ENCODE measurements around the gene NLRP6. TPM values are rescaled to one million over a fixed set of nuclear protein-coding genes. Genes with fewer than 3 reads are reported as not detected.

Gene NLRP6
- total RNA-seq, 1 donor from 2014 or later, result 3.2 TPM

GRCh38 chr11:289712-290620 is 11.8 kb downstream of the NLRP6 start:
- Mint-ChIP-seq H3K4me3 (peak overlapping the region; percentile 79), H3K4me1 (peaks cover 26% of the 10 kb centered on the region), H3K36me3 (ENCODE audit: low read depth) (peaks cover 24% of the 10 kb centered on the region), H3K27ac (peak overlapping the region; percentile 83), H3K9me3 (no peaks in the 10 kb centered on the region), H3K27me3 (peaks cover 9% of the 10 kb centered on the region)
- no peak for DNase-seq
- intact Hi-C loops (cut with micrococcal nuclease), result no loop called here

GRCh38 chr11:290621-291231 is 12.5 kb downstream of the NLRP6 start:
- H3K27me3 Mint-ChIP-seq, result peaks cover 9% of the 10 kb centered on the region
- H3K27ac Mint-ChIP-seq, result peak overlapping the region; percentile 25
- no peak for DNase-seq
- H3K36me3 Mint-ChIP-seq (ENCODE audit: low read depth), result peaks cover 23% of the 10 kb centered on the region
- intact Hi-C loops (cut with micrococcal nuclease), result no loop called here
- H3K9me3 Mint-ChIP-seq, result no peaks in the 10 kb centered on the region
- peaks cover 22% of the 10 kb centered on the region for H3K4me1 Mint-ChIP-seq
- peak overlapping the region; percentile 79 for H3K4me3 Mint-ChIP-seq

- peaks cover 22% of the 10 kb centered on the region for H3K4me1 Mint-ChIP-seq
- intact Hi-C loops (cut with micrococcal nuclease), result no loop called here
- H3K27ac Mint-ChIP-seq, result peak overlapping the region; percentile 51
- DNase-seq, result no peak
- H3K27me3 Mint-ChIP-seq, result peaks cover 9% of the 10 kb centered on the region
- peaks cover 23% of the 10 kb centered on the region for H3K36me3 Mint-ChIP-seq (ENCODE audit: low read depth)
- peak overlapping the region; percentile 79 for H3K4me3 Mint-ChIP-seq
- no peaks in the 10 kb centered on the region for H3K9me3 Mint-ChIP-seq
Measured at GRCh38 chr11:291281-292210, 13.3 kb downstream of the NLRP6 start.

- Mint-ChIP-seq H3K4me3 (no peak overlapping the region), H3K36me3 (ENCODE audit: low read depth) (peaks cover 23% of the 10 kb centered on the region), H3K4me1 (peaks cover 18% of the 10 kb centered on the region), H3K27ac (no peak overlapping the region), H3K27me3 (peaks cover 5% of the 10 kb centered on the region), H3K9me3 (no peaks in the 10 kb centered on the region)
- DNase-seq, result no peak
- intact Hi-C loops (cut with micrococcal nuclease), result no loop called here
Measured at GRCh38 chr11:292211-293121, 14.3 kb downstream of the NLRP6 start.

GRCh38 chr11:293271-293851 is 15.2 kb downstream of the NLRP6 start:
- Mint-ChIP-seq H3K4me1 (peaks cover 14% of the 10 kb centered on the region), H3K36me3 (ENCODE audit: low read depth) (peaks cover 19% of the 10 kb centered on the region), H3K9me3 (no peaks in the 10 kb centered on the region), H3K27me3 (no peaks in the 10 kb centered on the region), H3K27ac (no peak overlapping the region), H3K4me3 (no peak overlapping the region)
- no peak for DNase-seq
- intact Hi-C loops (cut with micrococcal nuclease), result no loop called here

- intact Hi-C loops (cut with micrococcal nuclease), result no loop called here
- H3K27ac Mint-ChIP-seq, result no peak overlapping the region
- H3K27me3 Mint-ChIP-seq, result no peaks in the 10 kb centered on the region
- no peak overlapping the region for H3K4me3 Mint-ChIP-seq
- no peaks in the 10 kb centered on the region for H3K9me3 Mint-ChIP-seq
- no peak for DNase-seq
- peaks cover 19% of the 10 kb centered on the region for H3K36me3 Mint-ChIP-seq (ENCODE audit: low read depth)
- peaks cover 14% of the 10 kb centered on the region for H3K4me1 Mint-ChIP-seq
Measured at GRCh38 chr11:293852-294661, 15.8 kb downstream of the NLRP6 start.

- DNase-seq, result no peak
- no peak overlapping the region for H3K4me3 Mint-ChIP-seq
- peaks cover 18% of the 10 kb centered on the region for H3K36me3 Mint-ChIP-seq (ENCODE audit: low read depth)
- H3K4me1 Mint-ChIP-seq, result peaks cover 12% of the 10 kb centered on the region
- no peak overlapping the region for H3K27ac Mint-ChIP-seq
- no peaks in the 10 kb centered on the region for H3K27me3 Mint-ChIP-seq
- intact Hi-C loops (cut with micrococcal nuclease), result no loop called here
- H3K9me3 Mint-ChIP-seq, result no peaks in the 10 kb centered on the region
Measured at GRCh38 chr11:294780-295179, 16.6 kb downstream of the NLRP6 start.

GRCh38 chr11:295351-296170 is 17.4 kb downstream of the NLRP6 start:
- Mint-ChIP-seq H3K9me3 (no peaks in the 10 kb centered on the region), H3K36me3 (ENCODE audit: low read depth) (peaks cover 16% of the 10 kb centered on the region), H3K27me3 (peaks cover 4% of the 10 kb centered on the region), H3K4me1 (peaks cover 10% of the 10 kb centered on the region), H3K4me3 (no peak overlapping the region), H3K27ac (no peak overlapping the region)
- intact Hi-C loops (cut with micrococcal nuclease), result no loop called here
- no peak for DNase-seq

GRCh38 chr11:296171-297050 is 18.2 kb downstream of the NLRP6 start:
- H3K27ac Mint-ChIP-seq, result no peak overlapping the region
- H3K27me3 Mint-ChIP-seq, result peaks cover 9% of the 10 kb centered on the region
- H3K9me3 Mint-ChIP-seq, result no peaks in the 10 kb centered on the region
- no peak overlapping the region for H3K4me3 Mint-ChIP-seq
- intact Hi-C loops (cut with micrococcal nuclease), result no loop called here
- H3K36me3 Mint-ChIP-seq (ENCODE audit: low read depth), result peaks cover 10% of the 10 kb centered on the region
- H3K4me1 Mint-ChIP-seq, result peaks cover 4% of the 10 kb centered on the region
- no peak for DNase-seq

- Mint-ChIP-seq H3K27me3 (peaks cover 9% of the 10 kb centered on the region), H3K4me1 (peaks cover 4% of the 10 kb centered on the region), H3K27ac (peak overlapping the region; percentile 66), H3K9me3 (no peaks in the 10 kb centered on the region), H3K4me3 (no peak overlapping the region), H3K36me3 (ENCODE audit: low read depth) (peaks cover 8% of the 10 kb centered on the region)
- intact Hi-C loops (cut with micrococcal nuclease), result no loop called here
- no peak for DNase-seq
Measured at GRCh38 chr11:297051-297585, 18.9 kb downstream of the NLRP6 start.
